ENCODE data around the gene TENT4B.
"Not testable (repeated sequence)": the region's sequence is repeated elsewhere in the genome, so short reads cannot be mapped to it uniquely, and the experiment has no call there.

TENT4B gene

GRCh38 chr16:50235581-50235980, 82.5 kb downstream of the TENT4B start:
- no peak overlapping the region for H3K27ac ChIP-seq

GRCh38 chr16:50238314-50238713, 85.2 kb downstream of the TENT4B start:
- TF ChIP-seq ZFX (IDR thresholded peaks at IDR 0.05; ENCODE audit: borderline replicate concordance) (no peak), CTCF (IDR thresholded peaks at IDR 0.05) (no peak)
- H3K27ac ChIP-seq = no peak overlapping the region

More at GRCh38 chr16:50235581-50235980, 82.5 kb downstream of the TENT4B start:
- TF ChIP-seq ZFX (IDR thresholded peaks at IDR 0.05; ENCODE audit: borderline replicate concordance) (no peak), CTCF (IDR thresholded peaks at IDR 0.05) (no peak)

GRCh38 chr16:50238868-50239301, 85.8 kb downstream of the TENT4B start:
- H3K27ac ChIP-seq = no peak overlapping the region
- TF ChIP-seq ZFX (IDR thresholded peaks at IDR 0.05; ENCODE audit: borderline replicate concordance) (no peak), CTCF (IDR thresholded peaks at IDR 0.05) (no peak)

- not testable (repeated sequence) for H3K27ac ChIP-seq
These were observed 89.9 kb downstream of the TENT4B start for GRCh38 chr16:50243024-50243423.

- TF ChIP-seq CTCF (IDR thresholded peaks at IDR 0.05) (no peak), ZFX (IDR thresholded peaks at IDR 0.05; ENCODE audit: borderline replicate concordance) (no peak)
- H3K27ac ChIP-seq = no peak overlapping the region
These were observed 91.0 kb downstream of the TENT4B start for GRCh38 chr16:50244140-50244503.

GRCh38 chr16:50244504-50245416, 91.7 kb downstream of the TENT4B start:
- H3K27ac ChIP-seq = no peak overlapping the region
- TF ChIP-seq CTCF (IDR thresholded peaks at IDR 0.05) (no peak), ZFX (IDR thresholded peaks at IDR 0.05; ENCODE audit: borderline replicate concordance) (no peak)

- H3K27ac ChIP-seq = no peak overlapping the region
- TF ChIP-seq ZFX (IDR thresholded peaks at IDR 0.05; ENCODE audit: borderline replicate concordance) (no peak), CTCF (IDR thresholded peaks at IDR 0.05) (peak; percentile 52)
These were observed 92.6 kb downstream of the TENT4B start for GRCh38 chr16:50245417-50246298.
